Smooth muscle cell (in vitro differentiated cells): ENCODE measurements around the gene SCN10A. TPM values are rescaled to one million over a fixed set of nuclear protein-coding genes. Genes with fewer than 3 reads are reported as not detected.

Source experiments
- DNase-seq: peaks from one replicate; lab custom pipeline; 2025; ENCODE audit not compliant: unreplicated experiment; lab: John Stamatoyannopoulos, UW
- H2AFZ ChIP-seq: fragments of 200-600 bp; sonication (generic); 2 replicates; pipeline ENCODE4 v1.6.0; 2016; ENCODE audit warnings: antibody characterized with exemption, low read depth, mild to moderate bottlenecking
- H3F3A ChIP-seq: fragments of 200-600 bp; sonication (generic); 2 replicates; pipeline ENCODE4 v1.6.0; 2017; ENCODE audit warnings: antibody characterized with exemption, low read depth
- H3K27ac ChIP-seq: fragments of 200-600 bp; sonication (generic); 2 replicates; pipeline ENCODE4 v1.5.1; 2016; ENCODE audit warnings: low read depth, mild to moderate bottlenecking
- H3K27me3 ChIP-seq: fragments of 200-600 bp; sonication (generic); 2 replicates; pipeline ENCODE4 v1.6.1; 2016; ENCODE audit warnings: low read depth, mild to moderate bottlenecking
- H3K36me3 ChIP-seq: fragments of 200-600 bp; sonication (generic); 2 replicates; pipeline ENCODE4 v1.5.1; 2016; ENCODE audit warnings: low read depth
- H3K4me1 ChIP-seq: fragments of 200-600 bp; sonication (generic); 2 replicates; pipeline ENCODE4 v1.5.1; 2016; ENCODE audit warnings: low read depth
- H3K4me2 ChIP-seq: fragments of 200-600 bp; sonication (generic); 2 replicates; pipeline ENCODE4 v1.6.0; 2016; ENCODE audit warnings: mild to moderate bottlenecking
- H3K4me3 ChIP-seq: fragments of 200-600 bp; sonication (generic); 2 replicates; pipeline ENCODE4 v1.5.1; 2016; ENCODE audit warnings: mild to moderate bottlenecking
- H3K79me2 ChIP-seq: fragments of 200-600 bp; sonication (generic); 2 replicates; pipeline ENCODE4 v1.6.0; 2016; ENCODE audit warnings: low read depth, mild to moderate bottlenecking
- H3K9ac ChIP-seq: fragments of 200-600 bp; sonication (generic); 2 replicates; pipeline ENCODE4 v1.6.0; 2016; ENCODE audit warnings: low read depth
- H3K9me3 ChIP-seq: fragments of 200-600 bp; sonication (generic); replicated peaks from 2 replicates; pipeline ENCODE4 v1.5.1; 2016; ENCODE audit warnings: low read depth
- H4K20me1 ChIP-seq: fragments of 200-600 bp; sonication (generic); 2 replicates; pipeline ENCODE4 v1.6.0; 2016; ENCODE audit warnings: low read depth
- WGBS: methylation state at CpG from one replicate; pipeline ENCODE4 v1.1.7; 2016; ENCODE audit warnings: low lambda C conversion rate; 5-methylcytosine and 5-hydroxymethylcytosine counted together
- polyA plus RNA-seq: library from polyadenylated mRNA; unstranded; fragments of >200 nt; fragmentation: Nextera tagmentation; extraction: Ambion mirVana; gene quantifications from 2 replicates; pipeline ENCODE4 v1.2.1, GENCODE V29; 2016
- total RNA-seq: library from RNA; depleted of rRNA; stranded (reverse); fragments of >200 nt; gene quantifications from 2 replicates; pipeline ENCODE4 v1.2.3, GENCODE V29; 2014
- TF ChIP-seq, protein P1 (sequence below): fragments of 200-600 bp; sonication (generic); IDR thresholded peaks from 2 replicates; pipeline ENCODE4 v1.5.1; 2017; ENCODE audit warnings: borderline replicate concordance, mild to moderate bottlenecking, antibody characterized with exemption; ENCODE audit not compliant: insufficient read depth, poor library complexity, severe bottlenecking

The SCN10A gene
- total and polyA plus RNA-seq, 2 experiments from 2014 or later, result not detected

DNA sequence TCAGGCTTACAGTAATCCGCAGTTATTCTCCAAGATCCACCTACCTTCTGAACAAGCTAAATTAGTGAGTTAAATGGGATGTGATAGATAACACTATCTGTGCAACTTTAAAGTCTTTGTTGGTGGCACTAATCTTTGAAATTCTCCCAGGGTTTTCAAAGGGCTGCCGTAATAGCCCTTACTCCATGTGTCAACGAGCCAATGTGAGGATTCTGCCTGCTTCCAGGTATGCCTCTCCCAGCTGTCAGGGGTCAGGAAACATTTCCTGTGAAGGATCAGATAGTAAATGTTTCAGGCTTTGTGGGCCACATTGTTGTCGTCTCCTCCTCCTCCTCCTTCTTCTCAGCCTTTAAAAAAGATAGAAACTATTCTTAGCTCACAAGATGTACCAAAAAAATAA, 146.3 kb downstream of the SCN10A start:
- Histone ChIP-seq H3K36me3 (no peaks in the 10 kb centered on the region), H3K79me2 (no peaks in the 10 kb centered on the region)

DNA sequence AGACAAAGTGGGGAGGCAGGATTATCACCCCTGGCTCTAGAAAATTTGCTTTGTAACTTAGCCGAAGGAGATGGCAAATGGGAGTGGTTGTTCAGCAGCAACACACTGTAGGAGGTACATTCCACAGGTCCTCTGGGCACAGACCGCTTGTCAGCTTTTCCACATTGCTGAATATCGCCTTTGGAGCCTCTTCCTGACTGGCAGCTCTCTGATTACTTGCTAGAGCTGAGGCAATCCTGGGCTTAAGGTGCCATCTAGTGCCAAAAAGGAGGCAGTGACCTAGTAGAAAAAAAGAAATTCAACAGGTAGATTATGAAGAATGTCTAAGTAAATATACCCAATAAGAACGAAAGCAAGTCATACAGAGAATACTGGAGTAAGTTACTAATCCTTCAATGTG, 153.5 kb downstream of the SCN10A start:
- Histone ChIP-seq H4K20me1 (no peaks in the 10 kb centered on the region), H3K27ac (no peak overlapping the region), H3F3A (no peaks in the 10 kb centered on the region), H3K9ac (no peak overlapping the region), H3K27me3 (peaks cover 23% of the 10 kb centered on the region), H3K36me3 (no peaks in the 10 kb centered on the region), H2AFZ (no peak overlapping the region), H3K4me1 (peaks cover 3% of the 10 kb centered on the region), H3K9me3 (no peaks in the 10 kb centered on the region), H3K4me2 (no peak overlapping the region), H3K4me3 (no peak overlapping the region), H3K79me2 (no peaks in the 10 kb centered on the region)
- DNase-seq, result no peak
- TF ChIP-seq, protein P1, sequence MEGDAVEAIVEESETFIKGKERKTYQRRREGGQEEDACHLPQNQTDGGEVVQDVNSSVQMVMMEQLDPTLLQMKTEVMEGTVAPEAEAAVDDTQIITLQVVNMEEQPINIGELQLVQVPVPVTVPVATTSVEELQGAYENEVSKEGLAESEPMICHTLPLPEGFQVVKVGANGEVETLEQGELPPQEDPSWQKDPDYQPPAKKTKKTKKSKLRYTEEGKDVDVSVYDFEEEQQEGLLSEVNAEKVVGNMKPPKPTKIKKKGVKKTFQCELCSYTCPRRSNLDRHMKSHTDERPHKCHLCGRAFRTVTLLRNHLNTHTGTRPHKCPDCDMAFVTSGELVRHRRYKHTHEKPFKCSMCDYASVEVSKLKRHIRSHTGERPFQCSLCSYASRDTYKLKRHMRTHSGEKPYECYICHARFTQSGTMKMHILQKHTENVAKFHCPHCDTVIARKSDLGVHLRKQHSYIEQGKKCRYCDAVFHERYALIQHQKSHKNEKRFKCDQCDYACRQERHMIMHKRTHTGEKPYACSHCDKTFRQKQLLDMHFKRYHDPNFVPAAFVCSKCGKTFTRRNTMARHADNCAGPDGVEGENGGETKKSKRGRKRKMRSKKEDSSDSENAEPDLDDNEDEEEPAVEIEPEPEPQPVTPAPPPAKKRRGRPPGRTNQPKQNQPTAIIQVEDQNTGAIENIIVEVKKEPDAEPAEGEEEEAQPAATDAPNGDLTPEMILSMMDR, result peak; percentile 29
- 19% methylated on average over 4 of the region's 4 CpGs for WGBS

More for the DNA sequence above, 146.3 kb downstream of the SCN10A start:
- Histone ChIP-seq H3K9me3 (no peaks in the 10 kb centered on the region), H3F3A (no peaks in the 10 kb centered on the region), H4K20me1 (no peaks in the 10 kb centered on the region), H3K9ac (no peak overlapping the region), H3K4me2 (no peak overlapping the region), H3K4me1 (no peaks in the 10 kb centered on the region), H3K27me3 (no peaks in the 10 kb centered on the region), H3K4me3 (no peak overlapping the region), H2AFZ (no peak overlapping the region), H3K27ac (no peak overlapping the region)
- DNase-seq, result no peak
- 31% methylated on average over 4 of the region's 4 CpGs for WGBS
- TF ChIP-seq, protein P1, result no peak

DNA sequence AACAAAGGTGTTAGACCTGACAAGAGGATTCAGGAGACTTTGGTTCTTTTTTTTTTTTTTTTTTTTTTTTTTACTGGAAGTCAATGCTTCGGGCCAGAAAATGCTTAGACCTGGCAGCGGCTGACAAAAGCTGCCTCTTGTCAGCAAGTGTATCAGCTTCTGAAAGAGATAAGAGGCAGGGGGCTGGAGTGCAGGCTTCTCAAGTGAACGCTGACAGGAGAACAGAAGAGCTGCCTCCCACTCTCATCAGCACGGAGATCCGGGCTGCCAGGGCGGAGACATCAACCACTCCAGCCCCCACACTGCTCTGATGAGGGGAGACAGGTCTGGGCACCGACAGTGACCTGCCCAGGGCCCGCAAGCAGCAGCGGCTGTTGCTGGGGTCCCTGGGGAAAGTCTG, 157.2 kb downstream of the SCN10A start:
- Histone ChIP-seq H3K36me3 (no peaks in the 10 kb centered on the region), H3K27ac (no peak overlapping the region), H2AFZ (no peak overlapping the region), H3K4me2 (no peak overlapping the region), H3F3A (no peaks in the 10 kb centered on the region), H3K4me1 (peaks cover 3% of the 10 kb centered on the region), H3K79me2 (no peaks in the 10 kb centered on the region), H3K9ac (no peak overlapping the region), H4K20me1 (no peaks in the 10 kb centered on the region), H3K27me3 (peaks cover 31% of the 10 kb centered on the region), H3K9me3 (no peaks in the 10 kb centered on the region), H3K4me3 (no peak overlapping the region)
- 54% methylated on average over 9 of the region's 9 CpGs for WGBS
- DNase-seq, result no peak
- TF ChIP-seq, protein P1, result no peak

DNA sequence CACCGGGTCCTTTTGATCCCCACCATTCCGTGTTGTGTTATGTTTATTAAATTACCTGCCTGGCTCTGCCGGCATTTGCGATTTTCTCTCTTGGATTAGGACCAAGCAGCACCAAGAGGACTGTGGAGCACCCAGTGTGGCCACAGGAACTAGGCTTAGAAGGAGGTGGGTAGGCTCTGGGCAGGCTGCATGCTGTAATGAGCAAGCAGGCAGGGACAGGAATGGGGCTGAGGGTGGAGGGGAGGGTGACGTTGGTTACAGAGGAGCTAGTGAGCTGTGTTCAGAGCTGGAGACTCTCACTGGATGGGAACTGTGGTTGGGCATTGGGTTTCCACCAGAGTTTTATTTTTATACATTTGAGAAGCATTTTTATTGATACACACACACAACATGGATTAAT, 158.6 kb downstream of the SCN10A start:
- Histone ChIP-seq H3F3A (no peaks in the 10 kb centered on the region), H3K4me2 (no peak overlapping the region), H3K9me3 (no peaks in the 10 kb centered on the region), H3K27me3 (peaks cover 31% of the 10 kb centered on the region), H3K79me2 (no peaks in the 10 kb centered on the region), H3K4me1 (peaks cover 3% of the 10 kb centered on the region), H4K20me1 (no peaks in the 10 kb centered on the region), H3K4me3 (no peak overlapping the region), H3K36me3 (no peaks in the 10 kb centered on the region), H3K9ac (no peak overlapping the region), H3K27ac (no peak overlapping the region), H2AFZ (no peak overlapping the region)
- WGBS, result 68% methylated on average over 5 of the region's 5 CpGs
- DNase-seq, result no peak
- TF ChIP-seq, protein P1, result no peak
